H1 (cell line): Measurements from ENCODE around the gene FARS2. TPM values are rescaled to one million over a fixed set of nuclear protein-coding genes. Genes with fewer than 3 reads are reported as not detected.

Source experiments
- POU5F1 ChIP-seq: IDR thresholded peaks from 2 replicates; pipeline ENCODE4 v1.6.1; 2011; ENCODE audit warnings: low read depth, mild to moderate bottlenecking, low read length, moderate library complexity
- polyA plus RNA-seq, 7 experiments: library from polyadenylated mRNA; depleted of rRNA in 3 of 7; stranded (reverse) in 5 of 7; unstranded in 2 of 7; fragments of >200 nt in 5 of 7; fragments of 200-250 nt in 2 of 7; gene quantifications; 1 replicate in 5 of 7; 2 replicates in 1 of 7; 4 replicates in 1 of 7; pipeline versions ENCODE4 v1.2.1 to v1.2.3, GENCODE V29; 2011 to 2013; ENCODE audit warnings: missing spikeins in 2 of 7, mixed read lengths in 2 of 7
- total RNA-seq: library from RNA; stranded (reverse); fragmentation: NEBNext Ultra II Directional; extraction: Animal tissue kit (Norgen Biotek cat#: 25700); gene quantifications from 2 replicates; pipeline ENCODE4 v1.2.1, GENCODE V29; 2021

FARS2 gene
- total and polyA plus RNA-seq, 2 of the 8 experiments (the other 6 are each of a cell fraction or from before 2014, with no cell fraction given), result 11.7 to 14.4 TPM

- no peak for TF ChIP-seq POU5F1
These were observed 26.6 kb downstream of the FARS2 start (continued) for GRCh38 chr6:5287966-5288297.
